Measurements from ENCODE around the gene EIF4E3.

DNA sequence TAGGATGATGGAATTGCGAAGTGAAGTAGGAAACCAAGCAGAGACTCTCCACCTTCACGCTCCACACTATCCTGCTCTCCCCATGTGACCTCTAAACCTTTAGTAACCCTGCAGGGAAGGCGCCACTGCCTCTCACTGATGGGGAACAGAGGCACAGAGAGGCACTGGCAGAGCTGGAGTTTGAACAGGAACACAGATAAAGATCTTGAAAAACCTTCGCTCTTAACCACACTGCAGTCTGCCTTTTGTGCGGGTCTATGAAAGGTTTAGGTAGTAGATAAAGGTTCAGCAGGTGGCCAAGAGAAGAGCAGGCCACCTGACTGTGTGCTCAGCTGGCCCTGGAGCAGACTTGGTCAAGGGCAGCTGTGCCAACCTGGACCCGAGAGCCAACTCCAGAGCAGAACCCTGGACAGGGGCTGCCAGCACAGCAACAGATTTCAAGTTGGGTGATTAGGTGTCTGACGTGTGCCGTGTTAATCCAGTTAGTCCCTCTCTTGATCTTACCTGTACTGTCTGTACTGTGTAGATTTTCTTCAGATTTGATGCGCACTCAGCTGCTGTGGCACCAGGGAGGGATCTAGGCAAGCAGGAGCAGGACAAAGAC is 15.2 kb downstream of the EIF4E3 start:
- TF ChIP-seq, protein P1, sequence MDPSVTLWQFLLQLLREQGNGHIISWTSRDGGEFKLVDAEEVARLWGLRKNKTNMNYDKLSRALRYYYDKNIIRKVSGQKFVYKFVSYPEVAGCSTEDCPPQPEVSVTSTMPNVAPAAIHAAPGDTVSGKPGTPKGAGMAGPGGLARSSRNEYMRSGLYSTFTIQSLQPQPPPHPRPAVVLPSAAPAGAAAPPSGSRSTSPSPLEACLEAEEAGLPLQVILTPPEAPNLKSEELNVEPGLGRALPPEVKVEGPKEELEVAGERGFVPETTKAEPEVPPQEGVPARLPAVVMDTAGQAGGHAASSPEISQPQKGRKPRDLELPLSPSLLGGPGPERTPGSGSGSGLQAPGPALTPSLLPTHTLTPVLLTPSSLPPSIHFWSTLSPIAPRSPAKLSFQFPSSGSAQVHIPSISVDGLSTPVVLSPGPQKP (IDR thresholded peaks at IDR 0.05; ENCODE audit: low read depth, low read length) = no peak
- TF ChIP-seq POLR2A (IDR thresholded peaks at IDR 0.05; ENCODE audit: low read length) (no peak), ZC3H11A (IDR thresholded peaks at IDR 0.05) (no peak), PHF8 (IDR thresholded peaks at IDR 0.05; ENCODE audit: borderline replicate concordance, low read depth) (no peak), RAD21 (conservative IDR thresholded peaks at IDR 0.05 in 1 of 2, IDR thresholded peaks at IDR 0.05 in 1 of 2) (no peak), RARB (CRISPR knock-in tag; IDR thresholded peaks at IDR 0.05) (no peak), EP300 (IDR thresholded peaks at IDR 0.05) (no peak), CHD2 (IDR thresholded peaks at IDR 0.05; ENCODE audit: low read length, partially characterized antibody) (no peak), KDM1A (IDR thresholded peaks at IDR 0.05; ENCODE audit: low read depth) (no peak), BHLHE40 (IDR thresholded peaks at IDR 0.05; ENCODE audit: low read depth, low read length) (no peak), RFX5 (IDR thresholded peaks at IDR 0.05) (no peak)
- TF ChIP-seq, protein P2, sequence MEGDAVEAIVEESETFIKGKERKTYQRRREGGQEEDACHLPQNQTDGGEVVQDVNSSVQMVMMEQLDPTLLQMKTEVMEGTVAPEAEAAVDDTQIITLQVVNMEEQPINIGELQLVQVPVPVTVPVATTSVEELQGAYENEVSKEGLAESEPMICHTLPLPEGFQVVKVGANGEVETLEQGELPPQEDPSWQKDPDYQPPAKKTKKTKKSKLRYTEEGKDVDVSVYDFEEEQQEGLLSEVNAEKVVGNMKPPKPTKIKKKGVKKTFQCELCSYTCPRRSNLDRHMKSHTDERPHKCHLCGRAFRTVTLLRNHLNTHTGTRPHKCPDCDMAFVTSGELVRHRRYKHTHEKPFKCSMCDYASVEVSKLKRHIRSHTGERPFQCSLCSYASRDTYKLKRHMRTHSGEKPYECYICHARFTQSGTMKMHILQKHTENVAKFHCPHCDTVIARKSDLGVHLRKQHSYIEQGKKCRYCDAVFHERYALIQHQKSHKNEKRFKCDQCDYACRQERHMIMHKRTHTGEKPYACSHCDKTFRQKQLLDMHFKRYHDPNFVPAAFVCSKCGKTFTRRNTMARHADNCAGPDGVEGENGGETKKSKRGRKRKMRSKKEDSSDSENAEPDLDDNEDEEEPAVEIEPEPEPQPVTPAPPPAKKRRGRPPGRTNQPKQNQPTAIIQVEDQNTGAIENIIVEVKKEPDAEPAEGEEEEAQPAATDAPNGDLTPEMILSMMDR (IDR thresholded peaks at IDR 0.05) = no peak
- TF ChIP-seq, protein P3, sequence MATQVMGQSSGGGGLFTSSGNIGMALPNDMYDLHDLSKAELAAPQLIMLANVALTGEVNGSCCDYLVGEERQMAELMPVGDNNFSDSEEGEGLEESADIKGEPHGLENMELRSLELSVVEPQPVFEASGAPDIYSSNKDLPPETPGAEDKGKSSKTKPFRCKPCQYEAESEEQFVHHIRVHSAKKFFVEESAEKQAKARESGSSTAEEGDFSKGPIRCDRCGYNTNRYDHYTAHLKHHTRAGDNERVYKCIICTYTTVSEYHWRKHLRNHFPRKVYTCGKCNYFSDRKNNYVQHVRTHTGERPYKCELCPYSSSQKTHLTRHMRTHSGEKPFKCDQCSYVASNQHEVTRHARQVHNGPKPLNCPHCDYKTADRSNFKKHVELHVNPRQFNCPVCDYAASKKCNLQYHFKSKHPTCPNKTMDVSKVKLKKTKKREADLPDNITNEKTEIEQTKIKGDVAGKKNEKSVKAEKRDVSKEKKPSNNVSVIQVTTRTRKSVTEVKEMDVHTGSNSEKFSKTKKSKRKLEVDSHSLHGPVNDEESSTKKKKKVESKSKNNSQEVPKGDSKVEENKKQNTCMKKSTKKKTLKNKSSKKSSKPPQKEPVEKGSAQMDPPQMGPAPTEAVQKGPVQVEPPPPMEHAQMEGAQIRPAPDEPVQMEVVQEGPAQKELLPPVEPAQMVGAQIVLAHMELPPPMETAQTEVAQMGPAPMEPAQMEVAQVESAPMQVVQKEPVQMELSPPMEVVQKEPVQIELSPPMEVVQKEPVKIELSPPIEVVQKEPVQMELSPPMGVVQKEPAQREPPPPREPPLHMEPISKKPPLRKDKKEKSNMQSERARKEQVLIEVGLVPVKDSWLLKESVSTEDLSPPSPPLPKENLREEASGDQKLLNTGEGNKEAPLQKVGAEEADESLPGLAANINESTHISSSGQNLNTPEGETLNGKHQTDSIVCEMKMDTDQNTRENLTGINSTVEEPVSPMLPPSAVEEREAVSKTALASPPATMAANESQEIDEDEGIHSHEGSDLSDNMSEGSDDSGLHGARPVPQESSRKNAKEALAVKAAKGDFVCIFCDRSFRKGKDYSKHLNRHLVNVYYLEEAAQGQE (IDR thresholded peaks at IDR 0.05) = peak; percentile 48; the same call in 1 of the 2 replicates

Measured in A549 (cell line).